ENCODE results near the gene NADSYN1.

- TF ChIP-seq, protein P1, sequence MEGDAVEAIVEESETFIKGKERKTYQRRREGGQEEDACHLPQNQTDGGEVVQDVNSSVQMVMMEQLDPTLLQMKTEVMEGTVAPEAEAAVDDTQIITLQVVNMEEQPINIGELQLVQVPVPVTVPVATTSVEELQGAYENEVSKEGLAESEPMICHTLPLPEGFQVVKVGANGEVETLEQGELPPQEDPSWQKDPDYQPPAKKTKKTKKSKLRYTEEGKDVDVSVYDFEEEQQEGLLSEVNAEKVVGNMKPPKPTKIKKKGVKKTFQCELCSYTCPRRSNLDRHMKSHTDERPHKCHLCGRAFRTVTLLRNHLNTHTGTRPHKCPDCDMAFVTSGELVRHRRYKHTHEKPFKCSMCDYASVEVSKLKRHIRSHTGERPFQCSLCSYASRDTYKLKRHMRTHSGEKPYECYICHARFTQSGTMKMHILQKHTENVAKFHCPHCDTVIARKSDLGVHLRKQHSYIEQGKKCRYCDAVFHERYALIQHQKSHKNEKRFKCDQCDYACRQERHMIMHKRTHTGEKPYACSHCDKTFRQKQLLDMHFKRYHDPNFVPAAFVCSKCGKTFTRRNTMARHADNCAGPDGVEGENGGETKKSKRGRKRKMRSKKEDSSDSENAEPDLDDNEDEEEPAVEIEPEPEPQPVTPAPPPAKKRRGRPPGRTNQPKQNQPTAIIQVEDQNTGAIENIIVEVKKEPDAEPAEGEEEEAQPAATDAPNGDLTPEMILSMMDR (IDR thresholded peaks at IDR 0.05; ENCODE audit: low read depth, low read length, poor library complexity, severe bottlenecking), result no peak
- TF ChIP-seq EZH2phosphoT487 (IDR thresholded peaks at IDR 0.05; ENCODE audit: borderline replicate concordance, low read length), result no peak
Measured at GRCh38 chr11:71537537-71537936, 84.5 kb downstream of the NADSYN1 start.

Measured in DOHH2 (cell line).